ENCODE data around the gene PADI3. TPM values are rescaled to one million over a fixed set of nuclear protein-coding genes. Genes with fewer than 3 reads are reported as not detected.
"Not testable (repeated sequence)": the region's sequence is repeated elsewhere in the genome, so short reads cannot be mapped to it uniquely, and the experiment has no call there.

The PADI3 gene
- total RNA-seq, 4 donors from 2014 or later: not detected

DNA sequence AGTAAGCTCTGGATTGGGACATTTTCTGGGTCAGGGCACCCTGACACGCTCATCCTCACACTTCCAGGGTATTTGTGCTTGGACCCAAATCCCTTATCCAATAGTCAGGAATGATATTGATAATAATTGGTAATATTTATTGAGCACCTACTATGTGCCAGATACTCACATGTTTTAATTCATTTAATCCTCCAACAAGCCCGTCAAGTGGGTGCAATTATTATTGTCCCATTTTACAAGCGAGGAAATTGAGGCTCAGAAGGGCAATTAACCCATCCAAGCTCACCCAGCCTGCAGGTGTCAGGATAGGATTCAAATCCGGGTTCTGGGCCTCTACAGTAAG is 11.4 kb upstream of the PADI3 start:
- DNase-seq: no peak
- H3K9me3 ChIP-seq: no peaks in the 10 kb centered on the region
- H3K4me1 ChIP-seq: peaks cover 0 to 18% (median 1%) of the 10 kb centered on the region in 4 donors
- H3K4me3 ChIP-seq: no peak overlapping the region
- peak in 1 of 6 experiments; percentile 4 for TF ChIP-seq CTCF (IDR thresholded peaks at IDR 0.05)
- TF ChIP-seq POLR2A (IDR thresholded peaks at IDR 0.05): no peak
- H3K27ac ChIP-seq: peak overlapping the region in 1 of 4 donors; percentile 38
- H3K27me3 ChIP-seq: no peaks in the 10 kb centered on the region
- H3K36me3 ChIP-seq: no peaks in the 10 kb centered on the region

DNA sequence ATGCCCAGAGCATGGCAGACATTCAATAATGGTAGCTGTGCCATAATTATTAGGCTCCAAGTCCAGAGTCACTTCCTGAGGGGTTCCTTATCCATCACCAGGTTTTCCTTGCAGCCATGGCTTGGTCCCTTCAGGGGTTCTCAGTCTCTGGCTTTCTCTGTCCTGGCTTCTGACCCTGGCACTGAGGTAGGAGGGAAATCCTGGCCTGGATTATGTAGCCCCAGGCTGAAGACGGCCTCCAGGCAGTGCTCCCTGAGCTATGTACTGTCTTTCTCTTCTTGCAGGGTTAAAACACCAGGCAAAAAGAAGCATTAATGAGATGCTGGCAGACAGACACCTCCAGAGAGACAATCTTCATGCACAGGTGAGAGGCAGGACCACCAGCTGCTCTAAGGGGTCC is 9.5 kb upstream of the PADI3 start:
- H3K4me3 ChIP-seq: no peak overlapping the region
- no peaks in the 10 kb centered on the region for H3K9me3 ChIP-seq
- H3K4me1 ChIP-seq: peaks cover 0 to 5% (median 0%) of the 10 kb centered on the region in 4 donors
- H3K36me3 ChIP-seq: no peaks in the 10 kb centered on the region
- peak in 1 of 3 donors; percentile 71 for DNase-seq
- no peaks in the 10 kb centered on the region for H3K27me3 ChIP-seq
- no peak overlapping the region for H3K27ac ChIP-seq
- TF ChIP-seq POLR2A (IDR thresholded peaks at IDR 0.05): no peak
- no peak for TF ChIP-seq CTCF (IDR thresholded peaks at IDR 0.05)

- DNase-seq, H3K27me3 ChIP-seq: not testable (repeated sequence)
These were observed 7.7 kb upstream of the PADI3 start for GRCh38 chr1:17241011-17241779.

DNA sequence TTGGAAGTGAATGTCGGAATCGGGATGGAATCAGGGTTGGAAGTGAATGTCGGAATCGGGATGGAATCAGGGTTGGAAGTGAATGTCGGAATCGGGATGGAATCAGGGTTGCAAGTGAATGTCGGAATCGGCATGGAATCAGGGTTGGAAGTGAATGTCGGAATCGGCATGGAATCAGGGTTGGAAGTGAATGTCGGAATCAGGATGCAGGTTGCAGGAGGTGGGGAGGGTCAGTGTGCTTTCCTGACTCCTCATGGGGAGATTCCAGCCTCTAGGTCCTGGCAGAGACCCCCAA is 7.2 kb upstream of the PADI3 start:
- not testable (repeated sequence) for DNase-seq, H3K9me3 ChIP-seq

More at GRCh38 chr1:17241011-17241779, 7.7 kb upstream of the PADI3 start:
- H3K36me3 ChIP-seq, H3K27ac ChIP-seq, H3K4me1 ChIP-seq, H3K9me3 ChIP-seq, H3K4me3 ChIP-seq: not testable (repeated sequence)

GRCh38 chr1:17243274-17243673 is 5.6 kb upstream of the PADI3 start:
- H3K36me3 ChIP-seq: no peaks in the 10 kb centered on the region
- no peak overlapping the region for H3K27ac ChIP-seq
- H3K4me1 ChIP-seq: no peaks in the 10 kb centered on the region
- no peak for DNase-seq
- H3K4me3 ChIP-seq: no peak overlapping the region
- TF ChIP-seq POLR2A (IDR thresholded peaks at IDR 0.05): no peak
- no peak for TF ChIP-seq CTCF (IDR thresholded peaks at IDR 0.05)
- no peaks in the 10 kb centered on the region for H3K27me3 ChIP-seq
- H3K9me3 ChIP-seq: no peaks in the 10 kb centered on the region

More for the DNA sequence above, 7.2 kb upstream of the PADI3 start:
- not testable (repeated sequence) for H3K27ac ChIP-seq, H3K36me3 ChIP-seq, H3K4me1 ChIP-seq, H3K4me3 ChIP-seq, H3K27me3 ChIP-seq

DNA sequence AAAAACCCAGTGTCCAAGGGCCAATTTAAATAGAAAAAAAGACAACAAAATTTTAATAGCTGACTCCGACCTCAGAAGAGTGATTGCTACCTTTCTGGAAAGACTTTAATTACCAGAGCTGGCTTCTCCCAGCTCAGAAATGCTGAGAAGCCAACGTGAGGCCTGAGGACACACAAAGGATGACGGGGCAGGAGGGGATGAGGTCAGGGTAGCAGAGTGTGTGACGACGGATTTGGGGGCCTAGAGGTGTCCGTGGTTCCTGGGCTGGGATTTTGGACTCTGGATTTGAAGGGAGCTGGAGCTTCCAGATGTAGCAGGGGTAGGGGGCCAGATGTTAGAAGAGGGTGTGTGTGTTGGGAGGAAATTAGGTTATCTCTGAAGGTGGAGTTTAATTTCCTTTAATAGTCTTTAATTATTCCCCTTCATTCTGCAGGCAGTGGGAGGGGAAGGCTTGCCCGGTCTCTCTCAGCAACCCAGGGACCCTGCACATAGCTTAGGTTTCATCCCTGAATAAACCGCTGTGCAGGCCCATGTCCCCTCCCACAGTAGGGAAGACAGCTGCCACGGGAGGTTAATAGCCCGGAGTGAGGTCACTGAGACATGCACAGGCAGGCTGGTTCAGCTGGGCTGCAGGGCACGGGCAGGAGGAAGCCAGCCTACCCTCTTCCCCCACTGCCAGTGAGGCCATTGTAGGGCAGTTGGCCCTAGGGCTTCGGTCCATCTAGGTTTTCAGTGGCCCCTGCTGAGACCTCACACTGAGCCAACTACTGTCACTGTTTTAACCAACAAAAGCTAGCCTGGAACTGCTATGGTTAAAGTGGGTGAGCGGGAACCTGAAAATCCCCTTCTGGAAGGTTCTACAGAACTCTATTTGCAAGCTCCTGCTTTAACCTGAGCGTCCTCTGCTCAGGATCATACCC is 3.8 kb upstream of the PADI3 start:
- TF ChIP-seq CTCF (IDR thresholded peaks at IDR 0.05) (no peak), POLR2A (IDR thresholded peaks at IDR 0.05) (no peak)
- Histone ChIP-seq H3K36me3 (no peaks in the 10 kb centered on the region), H3K27me3 (no peaks in the 10 kb centered on the region), H3K4me3 (no peak overlapping the region), H3K9me3 (no peaks in the 10 kb centered on the region), H3K4me1 (no peaks in the 10 kb centered on the region), H3K27ac (no peak overlapping the region)
- no peak for DNase-seq

All from Peyer's patch (tissue), 4 donors.